Activated CD4-positive, alpha-beta memory T cell treated with anti-CD3 and anti-CD28 coated beads for 36 hours (primary cell): ENCODE measurements around the gene CLVS2. TPM values are rescaled to one million over a fixed set of nuclear protein-coding genes. Genes with fewer than 3 reads are reported as not detected.

Experiments used
- CTCF ChIA-PET: fragments of 350-600 bp; sonication (Branson Sonifier 250); formaldehyde crosslinking; loops from one replicate; lab custom pipeline; 2021; ENCODE audit warnings: antibody characterized with exemption, inconsistent platforms; lab: Charles Lee
- POLR2A ChIA-PET: fragments of 350-600 bp; sonication (Branson Sonifier 250); formaldehyde crosslinking; loops from one replicate; lab custom pipeline; 2021; ENCODE audit warnings: antibody characterized with exemption; lab: Charles Lee
- DNase-seq: peaks from one replicate; pipeline ENCODE4 v3.0.0-alpha.2; 2020
- H3K27ac Mint-ChIP-seq: one replicate; pipeline ENCODE4 v1.8.0; 2021; ENCODE audit warnings: mixed read lengths
- H3K27me3 Mint-ChIP-seq: one replicate; pipeline ENCODE4 v1.8.0; 2021; ENCODE audit warnings: mixed read lengths
- H3K36me3 Mint-ChIP-seq: one replicate; pipeline ENCODE4 v1.8.0; 2021; ENCODE audit warnings: mixed read lengths
- H3K4me1 Mint-ChIP-seq: one replicate; pipeline ENCODE4 v1.8.0; 2021; ENCODE audit warnings: low read depth, mixed read lengths
- H3K4me3 Mint-ChIP-seq: one replicate; pipeline ENCODE4 v1.8.0; 2021; ENCODE audit warnings: mild to moderate bottlenecking, mixed read lengths
- H3K9me3 Mint-ChIP-seq: one replicate; pipeline ENCODE4 v1.8.0; 2021; ENCODE audit warnings: mixed read lengths
- intact Hi-C: fragments of 100-400 bp; cut with micrococcal nuclease; formaldehyde crosslinking; loops from one replicate; pipeline ENCODE4 v1.15.1; 2023
- total RNA-seq, 2 experiments: library from RNA; stranded (reverse); gene quantifications; one replicate each; pipeline ENCODE4 v1.2.3, GENCODE V29; 2021

CLVS2 gene
- total RNA-seq, 2 experiments from 2014 or later: not detected

GRCh38 chr6:123091896-123092271, 95.8 kb downstream of the CLVS2 start:
- no peak overlapping the region for H3K4me3 Mint-ChIP-seq
- no peaks in the 10 kb centered on the region for H3K36me3 Mint-ChIP-seq
- ChIA-PET CTCF (no interaction called here), POLR2A (no interaction called here)
- H3K9me3 Mint-ChIP-seq: peaks cover 3% of the 10 kb centered on the region
- no peak overlapping the region for H3K27ac Mint-ChIP-seq
- intact Hi-C loops: no loop called here
- H3K4me1 Mint-ChIP-seq: no peaks in the 10 kb centered on the region
- no peaks in the 10 kb centered on the region for H3K27me3 Mint-ChIP-seq
- DNase-seq: no peak

- CTCF ChIA-PET: no interaction called here
- no peak for DNase-seq
- Mint-ChIP-seq H3K4me3 (no peak overlapping the region), H3K9me3 (peaks cover 5% of the 10 kb centered on the region), H3K4me1 (no peaks in the 10 kb centered on the region), H3K27me3 (no peaks in the 10 kb centered on the region), H3K27ac (no peak overlapping the region), H3K36me3 (no peaks in the 10 kb centered on the region)
- intact Hi-C loops: no loop called here
- POLR2A ChIA-PET: no interaction called here
Observed at GRCh38 chr6:123094795-123095194, 98.8 kb downstream of the CLVS2 start.

GRCh38 chr6:123105561-123105960, 109.5 kb downstream of the CLVS2 start:
- Mint-ChIP-seq H3K27me3 (no peaks in the 10 kb centered on the region), H3K27ac (no peak overlapping the region), H3K4me1 (no peaks in the 10 kb centered on the region), H3K9me3 (peaks cover 14% of the 10 kb centered on the region), H3K4me3 (no peak overlapping the region), H3K36me3 (no peaks in the 10 kb centered on the region)
- CTCF ChIA-PET: no interaction called here
- intact Hi-C loops: no loop called here
- POLR2A ChIA-PET: no interaction called here
- no peak for DNase-seq

- ChIA-PET POLR2A (no interaction called here), CTCF (no interaction called here)
- no peak overlapping the region for H3K4me3 Mint-ChIP-seq
- H3K27ac Mint-ChIP-seq: no peak overlapping the region
- H3K36me3 Mint-ChIP-seq: no peaks in the 10 kb centered on the region
- H3K9me3 Mint-ChIP-seq: no peaks in the 10 kb centered on the region
- no peak for DNase-seq
- intact Hi-C loops: no loop called here
- H3K27me3 Mint-ChIP-seq: no peaks in the 10 kb centered on the region
- no peaks in the 10 kb centered on the region for H3K4me1 Mint-ChIP-seq
Observed at GRCh38 chr6:123116370-123116769, 120.3 kb downstream of the CLVS2 start.

GRCh38 chr6:123117145-123117908, 121.3 kb downstream of the CLVS2 start:
- H3K36me3 Mint-ChIP-seq: no peaks in the 10 kb centered on the region
- intact Hi-C loops: no loop called here
- H3K9me3 Mint-ChIP-seq: no peaks in the 10 kb centered on the region
- H3K4me3 Mint-ChIP-seq: no peak overlapping the region
- no peak for DNase-seq
- no peaks in the 10 kb centered on the region for H3K4me1 Mint-ChIP-seq
- H3K27me3 Mint-ChIP-seq: no peaks in the 10 kb centered on the region
- CTCF ChIA-PET: no interaction called here
- H3K27ac Mint-ChIP-seq: no peak overlapping the region
- POLR2A ChIA-PET: no interaction called here

GRCh38 chr6:123118811-123119210, 122.8 kb downstream of the CLVS2 start:
- no peak overlapping the region for H3K4me3 Mint-ChIP-seq
- intact Hi-C loops: no loop called here
- no peak for DNase-seq
- H3K9me3 Mint-ChIP-seq: no peaks in the 10 kb centered on the region
- H3K27ac Mint-ChIP-seq: no peak overlapping the region
- ChIA-PET CTCF (no interaction called here), POLR2A (no interaction called here)
- no peaks in the 10 kb centered on the region for H3K36me3 Mint-ChIP-seq
- no peaks in the 10 kb centered on the region for H3K4me1 Mint-ChIP-seq
- H3K27me3 Mint-ChIP-seq: no peaks in the 10 kb centered on the region

Other genes with a start within 250 kb of the CLVS2 start
- gene FABP7, start 216.5 kb upstream of the CLVS2 start, total RNA-seq: not detected
- gene SMPDL3A, start 207.0 kb upstream of the CLVS2 start, total RNA-seq: under 1 TPM; 0.17 to 0.21 TPM